Fibroblast of lung (primary cell): ENCODE measurements around the gene TRIM37. TPM values are rescaled to one million over a fixed set of nuclear protein-coding genes. Genes with fewer than 3 reads are reported as not detected.

Experiments used
- DNase-seq, 2 donors: peaks; one replicate each; pipeline versions ENCODE4 v3.0.0 to v3.0.0-alpha.2; 2010; ENCODE audit warnings: low read depth in 2 of 2
- H2AFZ ChIP-seq: 2 replicates; pipeline ENCODE4 v1.5.1; 2012; ENCODE audit warnings: low read length, control low read depth, inconsistent platforms
- H3K27ac ChIP-seq: 2 replicates; pipeline ENCODE4 v1.5.1; 2011; ENCODE audit warnings: low read length, control low read depth; ENCODE audit not compliant: insufficient read depth
- H3K27me3 ChIP-seq: 2 replicates; pipeline ENCODE4 v1.5.1; 2011; ENCODE audit warnings: mild to moderate bottlenecking, low read length; ENCODE audit not compliant: control insufficient read depth, insufficient read depth
- H3K36me3 ChIP-seq: 2 replicates; pipeline ENCODE4 v1.5.1; 2011; ENCODE audit warnings: low read length; ENCODE audit not compliant: control insufficient read depth, insufficient read depth
- H3K4me1 ChIP-seq: 2 replicates; pipeline ENCODE4 v1.5.1; 2011; ENCODE audit warnings: low read length; ENCODE audit not compliant: control insufficient read depth, insufficient read depth; ENCODE audit errors: extremely low read depth
- H3K4me2 ChIP-seq: 2 replicates; pipeline ENCODE4 v1.5.1; 2011; ENCODE audit warnings: low read length, control low read depth; ENCODE audit not compliant: insufficient read depth; ENCODE audit errors: extremely low read depth
- H3K4me3 ChIP-seq, 4 experiments: fragments of 200-600 bp in 1 of 4; sonication (generic) in 1 of 4; replicated peaks in 1 of 4; 2 replicates each; pipeline ENCODE4 v1.5.1; 2011 to 2016; ENCODE audit warnings: low read length in 4 of 4, low read depth in 3 of 4, mild to moderate bottlenecking in 3 of 4, control low read depth in 2 of 4, inconsistent platforms in 1 of 4, mixed read lengths in 1 of 4; ENCODE audit not compliant: insufficient read depth in 1 of 4; ENCODE audit errors: control extremely low read depth in 1 of 4
- H3K79me2 ChIP-seq: 2 replicates; pipeline ENCODE4 v1.5.1; 2012; ENCODE audit warnings: mild to moderate bottlenecking, low read length, inconsistent platforms; ENCODE audit not compliant: control insufficient read depth, insufficient read depth
- H3K9ac ChIP-seq: 2 replicates; pipeline ENCODE4 v1.5.1; 2011; ENCODE audit warnings: mild to moderate bottlenecking, low read length, control low read depth; ENCODE audit not compliant: insufficient read depth
- H3K9me3 ChIP-seq: 2 replicates; pipeline ENCODE4 v1.5.1; 2012; ENCODE audit warnings: low read depth, low read length; ENCODE audit not compliant: control insufficient read depth, insufficient read depth
- H4K20me1 ChIP-seq: 2 replicates; pipeline ENCODE4 v1.5.1; 2011; ENCODE audit warnings: low read length; ENCODE audit not compliant: control insufficient read depth, insufficient read depth; ENCODE audit errors: extremely low read depth
- CTCF ChIP-seq, 2 donors: IDR thresholded peaks in 1 of 2; conservative IDR thresholded peaks in 1 of 2; 1 replicate in 1 of 2; 2 replicates in 1 of 2; pipeline ENCODE4 v1.5.1; 2011 to 2012; ENCODE audit warnings: low read length in 2 of 2, control low read depth in 1 of 2, inconsistent platforms in 1 of 2, low read depth in 1 of 2, mild to moderate bottlenecking in 1 of 2
- EZH2 ChIP-seq: IDR thresholded peaks from 2 replicates; pipeline ENCODE4 v1.5.1; 2012; ENCODE audit warnings: low read length, control low read depth, mild to moderate bottlenecking; ENCODE audit errors: missing control alignments
- polyA plus RNA-seq, 2 donors: library from polyadenylated mRNA; depleted of rRNA in 1 of 2; stranded (reverse) in 1 of 2; unstranded in 1 of 2; fragments of >200 nt; gene quantifications; 2 replicates each; pipeline ENCODE4 v1.2.1, GENCODE V29; 2011 to 2012; ENCODE audit warnings: missing spikeins in 1 of 2
- total RNA-seq: library from RNA; depleted of rRNA; stranded (reverse); fragments of >200 nt; gene quantifications from 2 replicates; pipeline ENCODE4 v1.2.1, GENCODE V29; 2014

Gene TRIM37
- total and polyA plus RNA-seq, 2 donors (not counting 1 experiment from before 2014, with no cell fraction given): 29.3 to 55.3 TPM

DNA sequence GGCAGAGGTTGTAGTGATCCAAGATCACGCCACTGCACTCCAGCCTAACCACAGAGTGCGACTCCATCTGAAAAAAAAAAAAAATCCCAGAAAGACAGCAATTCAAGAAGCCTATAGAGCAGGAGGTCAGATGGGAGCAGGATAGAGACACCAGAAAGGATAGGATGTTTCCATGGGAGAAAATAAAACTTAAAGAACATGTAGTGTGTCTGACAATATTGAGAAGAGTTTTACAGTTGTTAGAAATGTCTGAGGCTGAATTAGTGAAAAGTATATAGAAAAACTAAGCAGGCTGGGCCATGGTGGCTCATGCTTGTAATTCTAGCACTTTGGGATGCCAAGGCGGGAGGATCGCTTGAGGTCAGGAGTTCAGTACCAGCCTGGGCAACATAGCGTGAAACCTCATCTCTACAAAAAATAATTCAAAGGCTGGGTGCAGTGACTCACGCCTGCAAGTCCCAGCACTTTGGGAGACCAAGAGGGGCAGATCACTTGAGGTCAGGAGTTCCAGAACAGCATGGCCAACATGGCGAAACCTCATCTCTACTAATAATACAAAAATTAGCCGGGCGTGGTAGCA, 15.3 kb upstream of the TRIM37 start:
- no peak for TF ChIP-seq CTCF (conservative IDR thresholded peaks at IDR 0.05 in 1 of 2, IDR thresholded peaks at IDR 0.05 in 1 of 2; ENCODE audit: low read depth in 1 of 2, low read length in 2 of 2)
- no peak for TF ChIP-seq EZH2
- no peaks in the 10 kb centered on the region for H3K4me1 ChIP-seq
- H3K9me3 ChIP-seq: no peaks in the 10 kb centered on the region
- H3K27ac ChIP-seq: no peak overlapping the region
- no peak overlapping the region for H3K9ac ChIP-seq
- no peak overlapping the region for H2AFZ ChIP-seq
- H3K36me3 ChIP-seq: no peaks in the 10 kb centered on the region
- H3K4me2 ChIP-seq: no peak overlapping the region
- DNase-seq: no peak
- peaks cover 8% of the 10 kb centered on the region for H3K79me2 ChIP-seq
- no peaks in the 10 kb centered on the region for H3K27me3 ChIP-seq
- H4K20me1 ChIP-seq: no peaks in the 10 kb centered on the region
- no peak overlapping the region for H3K4me3 ChIP-seq

GRCh38 chr17:59115474-59115873, 8.8 kb upstream of the TRIM37 start:
- no peak overlapping the region for H2AFZ ChIP-seq
- H3K79me2 ChIP-seq: peaks cover 5% of the 10 kb centered on the region
- H3K9ac ChIP-seq: no peak overlapping the region
- H3K4me3 ChIP-seq: no peak overlapping the region
- peaks cover 1% of the 10 kb centered on the region for H3K36me3 ChIP-seq
- no peaks in the 10 kb centered on the region for H3K27me3 ChIP-seq
- no peak for TF ChIP-seq CTCF (conservative IDR thresholded peaks at IDR 0.05 in 1 of 2, IDR thresholded peaks at IDR 0.05 in 1 of 2; ENCODE audit: low read depth in 1 of 2, low read length in 2 of 2)
- TF ChIP-seq EZH2: no peak
- H3K27ac ChIP-seq: no peak overlapping the region
- no peak overlapping the region for H3K4me2 ChIP-seq
- no peaks in the 10 kb centered on the region for H4K20me1 ChIP-seq
- DNase-seq: no peak
- no peaks in the 10 kb centered on the region for H3K4me1 ChIP-seq
- no peaks in the 10 kb centered on the region for H3K9me3 ChIP-seq

GRCh38 chr17:59111539-59111938, 4.9 kb upstream of the TRIM37 start:
- Histone ChIP-seq H3K36me3 (peaks cover 1% of the 10 kb centered on the region), H3K79me2 (peaks cover 5% of the 10 kb centered on the region), H3K4me1 (peaks cover 4% of the 10 kb centered on the region), H3K9me3 (no peaks in the 10 kb centered on the region), H3K27ac (no peak overlapping the region), H2AFZ (no peak overlapping the region), H3K9ac (no peak overlapping the region), H4K20me1 (no peaks in the 10 kb centered on the region), H3K4me2 (no peak overlapping the region), H3K4me3 (no peak overlapping the region), H3K27me3 (no peaks in the 10 kb centered on the region)
- no peak for DNase-seq
- TF ChIP-seq EZH2 (no peak), CTCF (conservative IDR thresholded peaks at IDR 0.05 in 1 of 2, IDR thresholded peaks at IDR 0.05 in 1 of 2; ENCODE audit: low read depth in 1 of 2, low read length in 2 of 2) (no peak)
